Upper lobe of left lung (tissue), 6 donors: Measurements from ENCODE around the gene ATP2B1. TPM values are rescaled to one million over a fixed set of nuclear protein-coding genes. Genes with fewer than 3 reads are reported as not detected.

ENCODE experiments used
- ATAC-seq, 2 donors: fragments of 200-7000 bp; cut with Tn5 transposase; one replicate each; pipeline ENCODE4 v1.9.1; 2022; ENCODE audit warnings: mild to moderate bottlenecking in 2 of 2, moderate library complexity in 2 of 2; ENCODE audit not compliant: low FRiP score in 2 of 2
- DNase-seq, 2 donors: peaks; one replicate each; pipeline ENCODE4 v3.0.0-alpha.2; 2019 to 2020
- H3K27ac ChIP-seq, 4 donors: fragments of 200-600 bp; sonication (generic); one replicate each; pipeline ENCODE4 v1.5.1; 2016 to 2019
- H3K27me3 ChIP-seq, 4 donors: fragments of 200-600 bp; sonication (generic); one replicate each; pipeline ENCODE4 v1.5.1; 2017 to 2019
- H3K36me3 ChIP-seq, 4 donors: fragments of 200-600 bp; sonication (generic); one replicate each; pipeline ENCODE4 v1.5.1; 2016 to 2019
- H3K4me1 ChIP-seq, 4 donors: fragments of 200-600 bp; sonication (generic); one replicate each; pipeline ENCODE4 v1.5.1; 2018 to 2019
- H3K4me3 ChIP-seq, 4 donors: fragments of 200-600 bp; sonication (generic); one replicate each; pipeline ENCODE4 v1.5.1; 2017 to 2019; ENCODE audit warnings: mild to moderate bottlenecking in 2 of 4, moderate library complexity in 1 of 4
- H3K9me3 ChIP-seq, 4 donors: fragments of 200-600 bp; sonication (generic); one replicate each; pipeline ENCODE4 v1.5.1; 2018 to 2019
- CTCF ChIP-seq, 6 experiments: fragments of 450-650 bp in 4 of 6; fragments of 200-600 bp in 2 of 6; sonication (generic) in 2 of 6; IDR thresholded peaks; one replicate each; pipeline ENCODE4 v1.5.1; 2016 to 2019; ENCODE audit warnings: antibody characterized with exemption in 6 of 6
- EP300 ChIP-seq, 4 donors: sonication (generic); formaldehyde crosslinking; IDR thresholded peaks; one replicate each; pipeline ENCODE4 v1.5.1; 2017; ENCODE audit warnings: antibody characterized with exemption in 4 of 4, control low read depth in 2 of 4
- POLR2A ChIP-seq, 4 donors: fragments of 450-650 bp; IDR thresholded peaks; one replicate each; pipeline ENCODE4 v1.5.1; 2016 to 2017; ENCODE audit warnings: antibody characterized with exemption in 4 of 4, mild to moderate bottlenecking in 2 of 4
- POLR2AphosphoS5 ChIP-seq, 2 donors: sonication (generic); formaldehyde crosslinking; IDR thresholded peaks; one replicate each; pipeline ENCODE4 v1.5.1; 2017; ENCODE audit warnings: antibody characterized with exemption in 2 of 2
- WGBS, 2 donors: methylation state at CpG; one replicate each; pipeline ENCODE4 v1.1.5; 2017 to 2018; 5-methylcytosine and 5-hydroxymethylcytosine counted together
- total RNA-seq, 6 donors: library from RNA; depleted of rRNA in 4 of 6; stranded (reverse); fragments of >200 nt in 4 of 6; gene quantifications; one replicate each; pipeline versions ENCODE4 v1.1.0 to v1.2.1, GENCODE V29; 2016 to 2021
- donor health status: DM: no; HTN: no; CAD: no; lungs with moderate emphysema.
- donor health status: DM: no; HTN: yes; CAD: no; lungs with severe emphysema.

Gene ATP2B1
- total RNA-seq, 6 donors from 2014 or later = 15.2 to 50.0 (median 36.3) TPM

GRCh38 chr12:89621521-89621920, 87.1 kb downstream of the ATP2B1 start:
- no peak for DNase-seq
- TF ChIP-seq POLR2AphosphoS5 (IDR thresholded peaks at IDR 0.05) (no peak), EP300 (IDR thresholded peaks at IDR 0.05) (no peak), CTCF (IDR thresholded peaks at IDR 0.05) (no peak), POLR2A (IDR thresholded peaks at IDR 0.05) (no peak)
- Histone ChIP-seq H3K9me3 (no peaks in the 10 kb centered on the region), H3K4me1 (no peaks in the 10 kb centered on the region), H3K4me3 (no peak overlapping the region), H3K27me3 (no peaks in the 10 kb centered on the region), H3K36me3 (peaks cover 0 to 19% (median 9%) of the 10 kb centered on the region in 4 donors), H3K27ac (no peak overlapping the region)
- no peak for ATAC-seq
- WGBS, 2 donors = 68 to 69% methylated on average over 1 of the region's 1 CpG

- 94 to 97% methylated on average over 2 of the region's 2 CpGs for WGBS, 2 donors
Observed at GRCh38 chr12:89619764-89620163, 88.9 kb downstream of the ATP2B1 start.

GRCh38 chr12:89618113-89618862, 90.3 kb downstream of the ATP2B1 start:
- H3K4me1 ChIP-seq = no peaks in the 10 kb centered on the region
- WGBS, 2 donors = 40 to 41% methylated on average over 2 of the region's 2 CpGs
- TF ChIP-seq POLR2AphosphoS5 (IDR thresholded peaks at IDR 0.05) (no peak), CTCF (IDR thresholded peaks at IDR 0.05) (no peak), POLR2A (IDR thresholded peaks at IDR 0.05) (no peak), EP300 (IDR thresholded peaks at IDR 0.05) (no peak)

More at GRCh38 chr12:89619764-89620163, 88.9 kb downstream of the ATP2B1 start:
- H3K36me3 ChIP-seq = peaks cover 0 to 7% (median 1%) of the 10 kb centered on the region in 4 donors
- no peak overlapping the region for H3K27ac ChIP-seq
- no peak for DNase-seq
- H3K9me3 ChIP-seq = no peaks in the 10 kb centered on the region
- TF ChIP-seq EP300 (IDR thresholded peaks at IDR 0.05) (no peak), POLR2A (IDR thresholded peaks at IDR 0.05) (no peak), CTCF (IDR thresholded peaks at IDR 0.05) (no peak), POLR2AphosphoS5 (IDR thresholded peaks at IDR 0.05) (no peak)
- no peak overlapping the region for H3K4me3 ChIP-seq
- no peaks in the 10 kb centered on the region for H3K4me1 ChIP-seq
- H3K27me3 ChIP-seq = no peaks in the 10 kb centered on the region
- ATAC-seq = no peak

GRCh38 chr12:89610366-89610765, 98.3 kb downstream of the ATP2B1 start:
- DNase-seq (no peak), ATAC-seq (no peak)
- Histone ChIP-seq H3K4me1 (no peaks in the 10 kb centered on the region), H3K27me3 (no peaks in the 10 kb centered on the region), H3K27ac (no peak overlapping the region), H3K4me3 (no peak overlapping the region), H3K9me3 (no peaks in the 10 kb centered on the region), H3K36me3 (peaks cover 0 to 34% (median 0%) of the 10 kb centered on the region in 4 donors)
- 61 to 75% methylated on average over 3 of the region's 3 CpGs for WGBS, 2 donors
- no peak for TF ChIP-seq CTCF (IDR thresholded peaks at IDR 0.05)
- no peak for TF ChIP-seq POLR2A (IDR thresholded peaks at IDR 0.05)
- no peak for TF ChIP-seq POLR2AphosphoS5 (IDR thresholded peaks at IDR 0.05)
- no peak for TF ChIP-seq EP300 (IDR thresholded peaks at IDR 0.05)

More at GRCh38 chr12:89618113-89618862, 90.3 kb downstream of the ATP2B1 start:
- ATAC-seq (no peak), DNase-seq (no peak)
- Histone ChIP-seq H3K27ac (no peak overlapping the region), H3K4me3 (no peak overlapping the region), H3K27me3 (no peaks in the 10 kb centered on the region), H3K36me3 (peaks cover 0 to 6% (median 0%) of the 10 kb centered on the region in 4 donors), H3K9me3 (no peaks in the 10 kb centered on the region)

GRCh38 chr12:89603678-89604077, 105.0 kb downstream of the ATP2B1 start:
- no peak overlapping the region for H3K4me3 ChIP-seq
- DNase-seq (no peak), ATAC-seq (no peak)
- no peaks in the 10 kb centered on the region for H3K4me1 ChIP-seq
- 94 to 97% methylated on average over 5 of the region's 5 CpGs for WGBS, 2 donors
- TF ChIP-seq CTCF (IDR thresholded peaks at IDR 0.05) (no peak), POLR2AphosphoS5 (IDR thresholded peaks at IDR 0.05) (no peak), POLR2A (IDR thresholded peaks at IDR 0.05) (no peak), EP300 (IDR thresholded peaks at IDR 0.05) (no peak)
- no peaks in the 10 kb centered on the region for H3K9me3 ChIP-seq
- peaks cover 0 to 49% (median 12%) of the 10 kb centered on the region in 4 donors for H3K36me3 ChIP-seq
- H3K27me3 ChIP-seq = no peaks in the 10 kb centered on the region
- no peak overlapping the region for H3K27ac ChIP-seq
